HEK293 (cell line): Measurements from ENCODE around the gene ARTN.

Experiments used
- BCL11B ChIP-seq: fragments of 450-650 bp; formaldehyde crosslinking; IDR thresholded peaks from 2 replicates; pipeline ENCODE4 v1.5.1; 2016; ENCODE audit warnings: low read depth, missing biosample characterization, missing genetic modification characterization
- GLIS2 ChIP-seq: fragments of 450-650 bp; formaldehyde crosslinking; IDR thresholded peaks from 2 replicates; pipeline ENCODE4 v1.5.1; 2016; ENCODE audit warnings: missing biosample characterization, missing genetic modification characterization
- HOXD13 ChIP-seq: sonication (generic); formaldehyde crosslinking; IDR thresholded peaks from 2 replicates; pipeline ENCODE4 v1.8.0; 2022; ENCODE audit warnings: missing genetic modification reagents, borderline replicate concordance
- KLF1 ChIP-seq: fragments of 450-650 bp; formaldehyde crosslinking; IDR thresholded peaks from 2 replicates; pipeline ENCODE4 v1.5.1; 2016; ENCODE audit warnings: missing biosample characterization, missing genetic modification characterization
- KLF7 ChIP-seq: fragments of 450-650 bp; formaldehyde crosslinking; IDR thresholded peaks from 2 replicates; pipeline ENCODE4 v1.5.1; 2016; ENCODE audit warnings: missing biosample characterization, missing genetic modification characterization, borderline replicate concordance
- KLF9 ChIP-seq: fragments of 450-650 bp; formaldehyde crosslinking; IDR thresholded peaks from 2 replicates; pipeline ENCODE4 v1.5.1; 2016; ENCODE audit warnings: missing biosample characterization, missing genetic modification characterization, low read depth
- OSR2 ChIP-seq: fragments of 450-650 bp; formaldehyde crosslinking; IDR thresholded peaks from 2 replicates; pipeline ENCODE4 v1.5.1; 2016; ENCODE audit warnings: missing biosample characterization, missing genetic modification characterization
- PRDM10 ChIP-seq: fragments of 450-650 bp; formaldehyde crosslinking; IDR thresholded peaks from 2 replicates; pipeline ENCODE4 v1.5.1; 2016; ENCODE audit warnings: missing biosample characterization, missing genetic modification characterization
- RBAK ChIP-seq: fragments of 450-650 bp; formaldehyde crosslinking; IDR thresholded peaks from 2 replicates; pipeline ENCODE4 v1.5.1; 2016; ENCODE audit warnings: missing biosample characterization, missing genetic modification characterization
- SP3 ChIP-seq: fragments of 450-650 bp; formaldehyde crosslinking; IDR thresholded peaks from 2 replicates; pipeline ENCODE4 v1.5.1; 2016; ENCODE audit warnings: missing biosample characterization, missing genetic modification characterization
- YY1 ChIP-seq: fragments of 450-650 bp; formaldehyde crosslinking; IDR thresholded peaks from 2 replicates; pipeline ENCODE4 v1.5.1; 2018; ENCODE audit warnings: missing biosample characterization, missing genetic modification characterization
- ZBTB1 ChIP-seq: fragments of 450-650 bp; formaldehyde crosslinking; IDR thresholded peaks from 2 replicates; pipeline ENCODE4 v1.5.1; 2016; ENCODE audit warnings: missing biosample characterization, missing genetic modification characterization
- ZBTB20 ChIP-seq: fragments of 450-650 bp; formaldehyde crosslinking; IDR thresholded peaks from 2 replicates; pipeline ENCODE4 v1.5.1; 2016; ENCODE audit warnings: missing biosample characterization, missing genetic modification characterization
- ZBTB26 ChIP-seq: fragments of 450-650 bp; formaldehyde crosslinking; optimal IDR thresholded peaks from 2 replicates; pipeline ENCODE3; 2016; ENCODE audit warnings: missing biosample characterization, mild to moderate bottlenecking, missing genetic modification characterization
- ZBTB48 ChIP-seq: fragments of 450-650 bp; formaldehyde crosslinking; IDR thresholded peaks from 2 replicates; pipeline ENCODE4 v1.5.1; 2016; ENCODE audit warnings: missing biosample characterization, missing genetic modification characterization
- ZBTB7A ChIP-seq: fragments of 450-650 bp; formaldehyde crosslinking; IDR thresholded peaks from 2 replicates; pipeline ENCODE4 v1.5.1; 2016; ENCODE audit warnings: low read depth, missing biosample characterization, missing genetic modification characterization
- ZFHX2 ChIP-seq: fragments of 450-650 bp; formaldehyde crosslinking; conservative IDR thresholded peaks from 2 replicates; pipeline ENCODE4 v1.5.1; 2016; ENCODE audit warnings: missing biosample characterization, missing genetic modification characterization
- ZNF121 ChIP-seq: fragments of 450-650 bp; formaldehyde crosslinking; IDR thresholded peaks from 2 replicates; pipeline ENCODE4 v1.5.1; 2016; ENCODE audit warnings: missing biosample characterization, missing genetic modification characterization
- ZNF133 ChIP-seq: fragments of 450-650 bp; formaldehyde crosslinking; IDR thresholded peaks from 2 replicates; pipeline ENCODE4 v1.5.1; 2016; ENCODE audit warnings: missing biosample characterization, missing genetic modification characterization
- ZNF157 ChIP-seq: fragments of 450-650 bp; formaldehyde crosslinking; IDR thresholded peaks from 2 replicates; pipeline ENCODE4 v1.5.1; 2016; ENCODE audit warnings: missing biosample characterization, missing genetic modification characterization
- ZNF223 ChIP-seq: fragments of 450-650 bp; formaldehyde crosslinking; IDR thresholded peaks from 2 replicates; pipeline ENCODE4 v1.5.1; 2016; ENCODE audit warnings: missing biosample characterization, missing genetic modification characterization
- ZNF274 ChIP-seq, 2 experiments: fragments of 200-500 bp in 1 of 2; fragments of 450-650 bp in 1 of 2; sonication (Bioruptor generic) in 1 of 2; formaldehyde crosslinking in 1 of 2; IDR thresholded peaks; 2 replicates each; pipeline versions ENCODE4 v1.5.1 to v1.6.1; 2014 to 2016; ENCODE audit warnings: borderline replicate concordance in 1 of 2, inconsistent platforms in 1 of 2, low read length in 1 of 2, missing biosample characterization in 1 of 2, missing genetic modification characterization in 1 of 2
- ZNF324 ChIP-seq: fragments of 450-650 bp; formaldehyde crosslinking; IDR thresholded peaks from 2 replicates; pipeline ENCODE4 v1.5.1; 2016; ENCODE audit warnings: missing biosample characterization, missing genetic modification characterization
- ZNF362 ChIP-seq: fragments of 450-650 bp; formaldehyde crosslinking; IDR thresholded peaks from 2 replicates; pipeline ENCODE4 v1.5.1; 2016; ENCODE audit warnings: missing biosample characterization, missing genetic modification characterization
- ZNF366 ChIP-seq: fragments of 450-650 bp; formaldehyde crosslinking; conservative IDR thresholded peaks from 2 replicates; pipeline ENCODE4 v1.5.1; 2016; ENCODE audit warnings: missing biosample characterization, missing genetic modification characterization
- ZNF449 ChIP-seq: fragments of 450-650 bp; formaldehyde crosslinking; IDR thresholded peaks from 2 replicates; pipeline ENCODE4 v1.5.1; 2017; ENCODE audit warnings: missing biosample characterization, mild to moderate bottlenecking, missing genetic modification characterization, moderate library complexity
- ZNF548 ChIP-seq: fragments of 450-650 bp; formaldehyde crosslinking; IDR thresholded peaks from 2 replicates; pipeline ENCODE4 v1.5.1; 2016; ENCODE audit warnings: missing biosample characterization, missing genetic modification characterization
- ZNF600 ChIP-seq: fragments of 450-650 bp; formaldehyde crosslinking; IDR thresholded peaks from 2 replicates; pipeline ENCODE4 v1.5.1; 2016; ENCODE audit warnings: missing biosample characterization, missing genetic modification characterization
- ZNF621 ChIP-seq: fragments of 450-650 bp; formaldehyde crosslinking; IDR thresholded peaks from 2 replicates; pipeline ENCODE4 v1.5.1; 2017; ENCODE audit warnings: missing biosample characterization, missing genetic modification characterization
- ZNF785 ChIP-seq: fragments of 450-650 bp; formaldehyde crosslinking; IDR thresholded peaks from 2 replicates; pipeline ENCODE4 v1.5.1; 2016; ENCODE audit warnings: missing biosample characterization, missing genetic modification characterization
- ZNF791 ChIP-seq: fragments of 450-650 bp; formaldehyde crosslinking; IDR thresholded peaks from 2 replicates; pipeline ENCODE4 v1.5.1; 2016; ENCODE audit warnings: missing biosample characterization, missing genetic modification characterization
- TF ChIP-seq, protein P1 (sequence below): fragments of 450-650 bp; formaldehyde crosslinking; IDR thresholded peaks from 2 replicates; pipeline ENCODE4 v1.5.1; 2016; ENCODE audit warnings: missing biosample characterization, missing genetic modification characterization

The ARTN gene

DNA sequence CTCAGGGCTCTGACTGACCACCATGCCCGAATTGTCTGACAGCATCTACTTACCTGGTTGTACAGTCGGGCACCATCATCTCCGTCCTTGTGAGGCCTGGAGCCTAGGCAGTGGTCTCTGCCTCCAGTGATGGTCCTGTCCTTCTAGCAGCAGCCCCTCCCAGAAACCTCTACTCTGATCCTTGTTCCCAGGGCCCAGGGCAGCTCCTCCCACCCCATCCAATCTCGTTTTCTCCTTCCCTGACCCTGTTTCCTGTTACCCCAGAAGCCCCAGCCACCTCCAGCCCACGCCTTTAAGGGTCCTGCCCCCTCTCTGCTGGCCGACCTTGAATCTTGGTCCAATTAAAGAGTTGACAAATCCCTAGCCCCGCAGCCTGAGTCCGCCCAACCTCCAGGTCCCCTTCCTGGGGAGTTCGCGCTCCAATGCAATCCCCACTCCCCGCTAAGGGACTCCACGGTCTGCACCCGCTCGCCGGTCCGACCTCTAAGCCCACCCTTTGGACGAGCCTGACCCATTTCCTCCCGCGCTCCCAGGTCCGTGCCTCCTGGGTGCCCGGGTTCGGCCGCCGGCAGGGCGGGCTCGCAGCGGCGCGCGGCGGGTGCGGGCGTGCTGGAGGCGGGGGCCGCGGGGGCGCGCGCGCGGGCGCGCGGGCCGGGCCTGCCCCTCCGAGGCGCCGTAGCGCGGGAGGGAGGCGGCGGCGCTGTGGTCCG, 45.1 kb downstream of the ARTN start, which contains the start of gene B4GALT2 (continued):
- TF ChIP-seq, protein P1, sequence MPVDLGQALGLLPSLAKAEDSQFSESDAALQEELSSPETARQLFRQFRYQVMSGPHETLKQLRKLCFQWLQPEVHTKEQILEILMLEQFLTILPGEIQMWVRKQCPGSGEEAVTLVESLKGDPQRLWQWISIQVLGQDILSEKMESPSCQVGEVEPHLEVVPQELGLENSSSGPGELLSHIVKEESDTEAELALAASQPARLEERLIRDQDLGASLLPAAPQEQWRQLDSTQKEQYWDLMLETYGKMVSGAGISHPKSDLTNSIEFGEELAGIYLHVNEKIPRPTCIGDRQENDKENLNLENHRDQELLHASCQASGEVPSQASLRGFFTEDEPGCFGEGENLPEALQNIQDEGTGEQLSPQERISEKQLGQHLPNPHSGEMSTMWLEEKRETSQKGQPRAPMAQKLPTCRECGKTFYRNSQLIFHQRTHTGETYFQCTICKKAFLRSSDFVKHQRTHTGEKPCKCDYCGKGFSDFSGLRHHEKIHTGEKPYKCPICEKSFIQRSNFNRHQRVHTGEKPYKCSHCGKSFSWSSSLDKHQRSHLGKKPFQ (tag by site-specific recombination), result no peak
- no peak for TF ChIP-seq ZNF362 (tag by site-specific recombination)
- peak; percentile 83; the same call in 1 of the 2 replicates for TF ChIP-seq ZNF449 (tag by site-specific recombination)
- TF ChIP-seq SP3 (tag by site-specific recombination), result peak; percentile 74
- TF ChIP-seq YY1 (tag by site-specific recombination), result no peak
- TF ChIP-seq ZNF791 (tag by site-specific recombination), result no peak
- TF ChIP-seq ZNF785, result no peak
- no peak for TF ChIP-seq ZNF223 (tag by site-specific recombination)
- peak; percentile 78 for TF ChIP-seq ZFHX2 (tag by site-specific recombination)
- TF ChIP-seq GLIS2 (tag by site-specific recombination), result peak; percentile 18; the same call in 1 of the 2 replicates
- no peak for TF ChIP-seq ZBTB1 (tag by site-specific recombination)
- TF ChIP-seq ZNF133 (tag by site-specific recombination), result no peak
- no peak for TF ChIP-seq HOXD13 (CRISPR knock-in tag)
- TF ChIP-seq KLF7 (tag by site-specific recombination), result 0 out of 2 replicates have a peak, but pooled peaks have one; percentile 23
- 0 out of 2 replicates have a peak, but pooled peaks have one; percentile 14 for TF ChIP-seq ZNF121 (tag by site-specific recombination)
- peak; percentile 15; the same call in 1 of the 2 replicates for TF ChIP-seq ZNF600 (tag by site-specific recombination)
- no peak for TF ChIP-seq ZNF548 (tag by site-specific recombination)
- TF ChIP-seq ZBTB20 (tag by site-specific recombination), result peak; percentile 100
- TF ChIP-seq KLF1, result no peak
- no peak for TF ChIP-seq BCL11B (tag by site-specific recombination)
- no peak for TF ChIP-seq ZNF366 (tag by site-specific recombination)
- TF ChIP-seq ZNF324 (tag by site-specific recombination), result no peak
- TF ChIP-seq ZNF157 (tag by site-specific recombination), result no peak
- peak; percentile 62; the same call in 1 of the 2 replicates for TF ChIP-seq ZBTB48 (tag by site-specific recombination)
- no peak for TF ChIP-seq ZNF621
- TF ChIP-seq ZBTB26 (tag by site-specific recombination), result peak; percentile 63
- no peak for TF ChIP-seq RBAK (tag by site-specific recombination)
- TF ChIP-seq ZBTB7A (tag by site-specific recombination), result no peak
- TF ChIP-seq ZNF274 (IDR thresholded peaks at IDR 0.05; ENCODE audit: low read length), result no peak
- TF ChIP-seq ZNF274 (tag by site-specific recombination; IDR thresholded peaks at IDR 0.05; ENCODE audit: borderline replicate concordance), result no peak
- 0 out of 2 replicates have a peak, but pooled peaks have one; percentile 29 for TF ChIP-seq KLF9
- 0 out of 2 replicates have a peak, but pooled peaks have one; percentile 46 for TF ChIP-seq PRDM10 (tag by site-specific recombination)
- no peak for TF ChIP-seq OSR2
